CD4-positive, alpha-beta memory T cell (primary cell): Measurements from ENCODE around the gene SGCA. TPM values are rescaled to one million over a fixed set of nuclear protein-coding genes. Genes with fewer than 3 reads are reported as not detected.

Source experiments
- CTCF ChIA-PET: fragments of 350-600 bp; sonication (Branson Sonifier 250); formaldehyde crosslinking; loops from one replicate; lab custom pipeline; 2021; ENCODE audit warnings: inconsistent platforms; ENCODE audit not compliant: partially characterized antibody; lab: Charles Lee
- POLR2A ChIA-PET: fragments of 350-600 bp; sonication (Branson Sonifier 250); formaldehyde crosslinking; loops from one replicate; lab custom pipeline; 2021; ENCODE audit not compliant: partially characterized antibody; lab: Charles Lee
- DNase-seq, 5 donors: peaks; one replicate each; pipeline versions ENCODE4 v3.0.0 to v3.0.0-alpha.2; 2020 to 2022; ENCODE audit warnings: mixed read lengths in 1 of 5
- H3K27ac ChIP-seq: one replicate; pipeline ENCODE4 v1.7.0; 2013; ENCODE audit warnings: low read depth, low read length
- H3K27me3 ChIP-seq: 2 replicates; pipeline ENCODE4 v1.7.0; 2013; ENCODE audit warnings: mild to moderate bottlenecking, low read length, moderate library complexity; ENCODE audit not compliant: insufficient read depth
- H3K36me3 ChIP-seq: 2 replicates; pipeline ENCODE4 v1.7.0; 2013; ENCODE audit warnings: mild to moderate bottlenecking, low read length, moderate library complexity; ENCODE audit not compliant: insufficient read depth
- H3K4me1 ChIP-seq: 2 replicates; pipeline ENCODE4 v1.7.0; 2013; ENCODE audit warnings: mild to moderate bottlenecking, low read length, moderate library complexity; ENCODE audit not compliant: insufficient read depth
- H3K4me3 ChIP-seq, 2 donors: one replicate each; pipeline ENCODE4 v1.7.0; 2013; ENCODE audit warnings: low read length in 2 of 2, mild to moderate bottlenecking in 1 of 2
- H3K9me3 ChIP-seq, 2 donors: one replicate each; pipeline ENCODE4 v1.7.0; 2013; ENCODE audit warnings: low read length in 2 of 2, control low read depth in 1 of 2; ENCODE audit not compliant: control insufficient read depth in 1 of 2
- H3K27ac Mint-ChIP-seq, 7 donors: one replicate each; pipeline ENCODE4 v1.8.0; 2020 to 2021; ENCODE audit warnings: mixed read lengths in 7 of 7, mild to moderate bottlenecking in 6 of 7, inconsistent platforms in 3 of 7, moderate library complexity in 3 of 7
- H3K27me3 Mint-ChIP-seq, 2 donors: one replicate each; pipeline ENCODE4 v1.8.0; 2020 to 2021; ENCODE audit warnings: mixed read lengths in 2 of 2
- H3K36me3 Mint-ChIP-seq, 2 donors: one replicate each; pipeline ENCODE4 v1.8.0; 2020 to 2021; ENCODE audit warnings: mixed read lengths in 2 of 2, inconsistent platforms in 1 of 2, mild to moderate bottlenecking in 1 of 2
- H3K4me1 Mint-ChIP-seq, 4 donors: one replicate each; pipeline ENCODE4 v1.8.0; 2020 to 2021; ENCODE audit warnings: mixed read lengths in 4 of 4, mild to moderate bottlenecking in 1 of 4
- H3K4me3 Mint-ChIP-seq, 8 donors: one replicate each; pipeline ENCODE4 v1.8.0; 2020 to 2021; ENCODE audit warnings: mixed read lengths in 8 of 8, mild to moderate bottlenecking in 7 of 8, moderate library complexity in 6 of 8, inconsistent platforms in 3 of 8
- H3K9me3 Mint-ChIP-seq, 8 donors: one replicate each; pipeline ENCODE4 v1.8.0; 2020 to 2021; ENCODE audit warnings: mixed read lengths in 8 of 8, mild to moderate bottlenecking in 5 of 8, inconsistent platforms in 3 of 8, moderate library complexity in 1 of 8
- intact Hi-C: fragments of 100-400 bp; cut with micrococcal nuclease; formaldehyde crosslinking; loops from one replicate; pipeline ENCODE4 v1.15.1; 2023
- polyA plus RNA-seq, 2 donors: library from polyadenylated mRNA; unstranded; fragments of 300-500 nt; fragmentation: Illumina TruSeq; gene quantifications; one replicate each; pipeline ENCODE4 v1.2.3, GENCODE V29; 2021
- total RNA-seq, 2 experiments: library from RNA; stranded (reverse); gene quantifications; one replicate each; pipeline ENCODE4 v1.2.3, GENCODE V29; 2021

Gene SGCA
- total and polyA plus RNA-seq, 4 experiments from 2014 or later = not detected

- intact Hi-C loops = no loop called here
- peaks cover 11% of the 10 kb centered on the region for H3K4me1 ChIP-seq
- CTCF ChIA-PET = interaction anchor here (1.3 kb wide), 1 partner anchor 14 kb away, joined by 3 read pairs; no protein-coding TSS in a partner anchor
- no peaks in the 10 kb centered on the region for H3K36me3 Mint-ChIP-seq
- H3K27ac ChIP-seq = no peak overlapping the region
- peak overlapping the region in 1 of 8 donors; percentile 17 for H3K4me3 Mint-ChIP-seq
- no peak overlapping the region for H3K27ac Mint-ChIP-seq
- no peak for DNase-seq
- no peak overlapping the region for H3K4me3 ChIP-seq
- peaks cover 8 to 19% (median 12%) of the 10 kb centered on the region in 4 donors for H3K4me1 Mint-ChIP-seq
- H3K27me3 ChIP-seq = no peaks in the 10 kb centered on the region
- no peaks in the 10 kb centered on the region for H3K27me3 Mint-ChIP-seq
- POLR2A ChIA-PET = no interaction called here
- no peaks in the 10 kb centered on the region for H3K9me3 ChIP-seq
- H3K9me3 Mint-ChIP-seq = peaks cover 0 to 2% (median 0%) of the 10 kb centered on the region in 8 donors
- no peaks in the 10 kb centered on the region for H3K36me3 ChIP-seq
Observed at GRCh38 chr17:50185631-50186471, 20.0 kb downstream of the SGCA start.

DNA sequence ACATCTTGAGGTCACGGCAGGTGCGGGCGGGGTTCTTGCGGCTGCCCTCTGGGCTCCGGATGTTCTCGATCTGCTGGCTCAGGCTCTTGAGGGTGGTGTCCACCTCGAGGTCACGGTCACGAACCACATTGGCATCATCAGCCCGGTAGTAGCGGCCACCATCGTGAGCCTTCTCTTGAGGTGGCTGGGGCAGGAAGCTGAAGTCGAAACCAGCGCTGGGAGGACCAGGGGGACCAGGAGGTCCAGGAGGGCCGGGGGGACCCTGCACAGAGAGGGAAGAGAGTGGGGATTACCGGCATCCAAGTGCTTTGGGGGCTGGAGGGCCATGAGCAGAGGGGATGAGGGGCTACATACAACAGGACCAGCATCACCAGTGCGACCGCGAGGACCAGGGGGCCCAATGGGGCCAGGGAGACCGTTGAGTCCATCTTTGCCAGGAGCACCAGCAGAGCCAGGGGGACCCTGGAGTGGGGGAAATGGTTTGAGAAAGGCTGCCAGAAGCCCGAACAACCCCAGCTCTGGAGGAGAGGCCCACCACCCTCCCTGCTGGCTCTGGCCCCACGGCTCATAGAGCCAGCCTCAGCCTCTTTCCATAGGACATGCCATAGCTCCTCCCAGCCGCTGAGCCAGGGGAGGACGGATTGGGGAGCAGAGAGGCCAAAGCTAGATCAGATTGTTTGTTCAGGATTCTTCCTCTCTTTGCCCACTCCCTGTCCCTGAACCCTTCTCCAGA lies 21.0 kb downstream of the SGCA start:
- no peak overlapping the region for H3K4me3 Mint-ChIP-seq
- H3K27me3 Mint-ChIP-seq = no peaks in the 10 kb centered on the region
- CTCF ChIA-PET = interaction anchor here (1.3 kb wide), 1 partner anchor 13 kb away, joined by 3 read pairs; no protein-coding TSS in a partner anchor
- no peaks in the 10 kb centered on the region for H3K36me3 Mint-ChIP-seq
- intact Hi-C loops = no loop called here
- Histone ChIP-seq H3K36me3 (no peaks in the 10 kb centered on the region), H3K9me3 (no peaks in the 10 kb centered on the region), H3K27ac (no peak overlapping the region), H3K4me1 (peaks cover 11% of the 10 kb centered on the region), H3K4me3 (no peak overlapping the region), H3K27me3 (no peaks in the 10 kb centered on the region)
- POLR2A ChIA-PET = no interaction called here
- no peak overlapping the region for H3K27ac Mint-ChIP-seq
- H3K9me3 Mint-ChIP-seq = peaks cover 0 to 2% (median 0%) of the 10 kb centered on the region in 8 donors
- peaks cover 8 to 18% (median 11%) of the 10 kb centered on the region in 4 donors for H3K4me1 Mint-ChIP-seq
- no peak for DNase-seq

DNA sequence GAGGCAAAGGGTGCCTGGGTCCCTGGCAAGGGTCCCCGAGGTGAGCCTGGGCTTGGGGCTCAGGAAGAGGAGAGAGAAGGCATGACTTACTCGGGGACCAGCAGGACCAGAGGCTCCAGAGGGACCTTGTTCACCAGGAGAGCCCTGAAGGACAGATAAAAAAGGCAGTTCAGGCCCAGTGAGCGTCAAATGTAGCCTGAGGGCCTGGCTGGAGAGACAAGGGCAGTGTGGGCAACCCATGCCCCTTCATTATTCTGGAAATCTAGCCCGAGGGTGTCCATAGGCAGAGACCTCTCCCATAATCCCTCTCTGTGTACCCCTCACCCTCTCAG lies 21.6 kb downstream of the SGCA start:
- Histone ChIP-seq H3K36me3 (no peaks in the 10 kb centered on the region), H3K27me3 (no peaks in the 10 kb centered on the region), H3K4me1 (peaks cover 11% of the 10 kb centered on the region), H3K9me3 (no peaks in the 10 kb centered on the region), H3K27ac (no peak overlapping the region), H3K4me3 (no peak overlapping the region)
- ChIA-PET CTCF (no interaction called here), POLR2A (no interaction called here)
- intact Hi-C loops = no loop called here
- H3K27me3 Mint-ChIP-seq = no peaks in the 10 kb centered on the region
- no peak overlapping the region for H3K27ac Mint-ChIP-seq
- no peaks in the 10 kb centered on the region for H3K36me3 Mint-ChIP-seq
- H3K4me3 Mint-ChIP-seq = no peak overlapping the region
- peaks cover 0 to 2% (median 0%) of the 10 kb centered on the region in 8 donors for H3K9me3 Mint-ChIP-seq
- no peak for DNase-seq
- peaks cover 8 to 14% (median 11%) of the 10 kb centered on the region in 4 donors for H3K4me1 Mint-ChIP-seq

- Mint-ChIP-seq H3K36me3 (no peaks in the 10 kb centered on the region), H3K4me3 (no peak overlapping the region), H3K27ac (no peak overlapping the region), H3K9me3 (peaks cover 0 to 2% (median 0%) of the 10 kb centered on the region in 8 donors), H3K27me3 (no peaks in the 10 kb centered on the region), H3K4me1 (peaks cover 6 to 10% (median 9%) of the 10 kb centered on the region in 4 donors)
- Histone ChIP-seq H3K36me3 (no peaks in the 10 kb centered on the region), H3K4me1 (peaks cover 11% of the 10 kb centered on the region), H3K27ac (no peak overlapping the region), H3K27me3 (no peaks in the 10 kb centered on the region), H3K9me3 (no peaks in the 10 kb centered on the region), H3K4me3 (no peak overlapping the region)
- DNase-seq = no peak
- ChIA-PET CTCF (interaction anchor here (1.0 kb wide), 1 partner anchor 18 kb away, joined by 3 read pairs; no protein-coding TSS in a partner anchor), POLR2A (no interaction called here)
- intact Hi-C loops = no loop called here
Observed at GRCh38 chr17:50187751-50188530, 22.1 kb downstream of the SGCA start.

GRCh38 chr17:50188531-50188920 lies 22.7 kb downstream of the SGCA start:
- no peaks in the 10 kb centered on the region for H3K27me3 Mint-ChIP-seq

DNA sequence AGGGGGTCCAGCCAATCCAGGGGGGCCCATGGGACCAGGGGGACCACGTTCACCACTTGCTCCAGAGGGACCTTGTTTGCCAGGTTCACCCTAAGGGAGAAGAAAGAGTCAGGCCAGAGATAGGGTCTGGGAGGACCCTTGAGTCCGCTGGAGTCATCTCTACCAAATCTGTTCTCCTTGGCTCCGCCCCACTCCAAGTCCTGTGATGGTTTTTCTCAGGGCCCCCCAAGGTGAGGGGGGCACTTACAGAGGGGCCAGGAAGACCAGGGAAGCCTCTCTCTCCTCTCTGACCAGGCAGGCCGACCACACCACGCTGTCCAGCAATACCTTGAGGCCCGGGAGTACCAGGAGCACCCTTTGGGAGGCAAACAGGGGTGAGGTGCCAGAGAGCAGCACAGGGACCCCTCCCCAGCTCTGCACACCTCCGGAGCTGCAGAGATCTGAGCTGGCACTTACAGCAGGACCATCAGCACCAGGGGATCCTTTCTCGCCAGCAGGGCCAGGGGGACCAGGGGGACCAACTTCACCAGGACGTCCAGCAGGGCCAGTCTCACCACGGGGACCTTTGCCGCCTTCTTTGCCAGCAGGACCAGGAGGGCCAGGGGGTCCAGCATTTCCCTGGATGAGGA lies 23.2 kb downstream of the SGCA start:
- DNase-seq = no peak
- POLR2A ChIA-PET = no interaction called here
- Mint-ChIP-seq H3K4me3 (no peak overlapping the region), H3K4me1 (peaks cover 1 to 3% (median 2%) of the 10 kb centered on the region in 4 donors), H3K27me3 (no peaks in the 10 kb centered on the region), H3K27ac (peak overlapping the region in 1 of 7 donors; percentile 30), H3K9me3 (peaks cover 0 to 2% (median 0%) of the 10 kb centered on the region in 8 donors), H3K36me3 (no peaks in the 10 kb centered on the region)
- H3K4me3 ChIP-seq = no peak overlapping the region
- H3K9me3 ChIP-seq = no peaks in the 10 kb centered on the region
- intact Hi-C loops = no loop called here
- no peaks in the 10 kb centered on the region for H3K27me3 ChIP-seq
- CTCF ChIA-PET = no interaction called here
- H3K4me1 ChIP-seq = peaks cover 2% of the 10 kb centered on the region
- no peaks in the 10 kb centered on the region for H3K36me3 ChIP-seq
- H3K27ac ChIP-seq = no peak overlapping the region

More at GRCh38 chr17:50188531-50188920, 22.7 kb downstream of the SGCA start:
- intact Hi-C loops = no loop called here
- peaks cover 0 to 2% (median 0%) of the 10 kb centered on the region in 8 donors for H3K9me3 Mint-ChIP-seq
- Histone ChIP-seq H3K36me3 (no peaks in the 10 kb centered on the region), H3K9me3 (no peaks in the 10 kb centered on the region), H3K27ac (no peak overlapping the region), H3K4me1 (peaks cover 7% of the 10 kb centered on the region), H3K27me3 (no peaks in the 10 kb centered on the region), H3K4me3 (no peak overlapping the region)
- no peak for DNase-seq
- no peak overlapping the region for H3K4me3 Mint-ChIP-seq
- peak overlapping the region in 1 of 7 donors; percentile 30 for H3K27ac Mint-ChIP-seq
- H3K4me1 Mint-ChIP-seq = peaks cover 5 to 8% (median 7%) of the 10 kb centered on the region in 4 donors
- ChIA-PET POLR2A (no interaction called here), CTCF (interaction anchor here (1.0 kb wide), 1 partner anchor 19 kb away, joined by 3 read pairs; no protein-coding TSS in a partner anchor)
- no peaks in the 10 kb centered on the region for H3K36me3 Mint-ChIP-seq
